Transverse colon (tissue), 4 donors: ENCODE data around the gene CPVL. TPM values are rescaled to one million over a fixed set of nuclear protein-coding genes. Genes with fewer than 3 reads are reported as not detected.

Experiments used
- DNase-seq: peaks from one replicate; pipeline ENCODE4 v3.0.0-alpha.2; 2019
- H3K27ac ChIP-seq, 4 donors: fragments of 200-600 bp; sonication (generic); 2 replicates each; pipeline ENCODE4 v1.5.1; 2016 to 2018; ENCODE audit warnings: inconsistent platforms in 4 of 4
- H3K27me3 ChIP-seq: fragments of 200-600 bp; sonication (generic); 2 replicates; pipeline ENCODE4 v1.5.1; 2017; ENCODE audit warnings: inconsistent platforms
- H3K36me3 ChIP-seq, 4 donors: fragments of 200-600 bp; sonication (generic); 2 replicates each; pipeline ENCODE4 v1.5.1; 2017 to 2019; ENCODE audit warnings: inconsistent platforms in 4 of 4
- H3K4me1 ChIP-seq, 4 donors: fragments of 200-600 bp; sonication (generic); 2 replicates each; pipeline ENCODE4 v1.5.1; 2017 to 2020; ENCODE audit warnings: inconsistent platforms in 4 of 4
- H3K4me3 ChIP-seq, 4 donors: fragments of 200-600 bp; sonication (generic); 1 replicate in 1 of 4; 2 replicates in 3 of 4; pipeline versions ENCODE4 v1.5.1 to v1.6.1; 2017 to 2019; ENCODE audit warnings: inconsistent platforms in 4 of 4
- H3K9me3 ChIP-seq, 2 donors: fragments of 200-600 bp; sonication (generic); 2 replicates each; pipeline ENCODE4 v1.5.1; 2017 to 2019; ENCODE audit warnings: inconsistent platforms in 2 of 2
- EP300 ChIP-seq: sonication (generic); formaldehyde crosslinking; IDR thresholded peaks from one replicate; pipeline ENCODE4 v1.6.1; 2017; ENCODE audit warnings: antibody characterized with exemption, low read depth
- POLR2A ChIP-seq: fragments of 450-650 bp; IDR thresholded peaks from one replicate; pipeline ENCODE4 v1.6.1; 2016; ENCODE audit warnings: antibody characterized with exemption, mild to moderate bottlenecking, moderate library complexity
- POLR2AphosphoS5 ChIP-seq, 3 donors: sonication (generic); formaldehyde crosslinking; IDR thresholded peaks; one replicate each; pipeline ENCODE4 v1.6.1; 2016; ENCODE audit warnings: antibody characterized with exemption in 3 of 3
- WGBS, 2 donors: methylation state at CpG; one replicate each; pipeline ENCODE4 v1.1.5; 2018; ENCODE audit warnings: low coverage in 1 of 2; 5-methylcytosine and 5-hydroxymethylcytosine counted together
- in situ Hi-C, 4 donors: fragments of 200-750 bp; cut with MboI; loops; one replicate each; pipeline versions ENCODE4 v1.15.0 to v1.15.1; 2017; ENCODE audit warnings: low sequenced_read_pairs in 3 of 4, low pct_ligation_motif_present in 1 of 4, low pct_unique_long_range_greater_than_20kb in 1 of 4
- intact Hi-C: fragments of 100-400 bp; cut with DNase I; formaldehyde crosslinking; loops from one replicate; pipeline ENCODE4 v1.15.1; 2023; ENCODE audit warnings: low total_unique reads
- total RNA-seq, 4 donors: library from RNA; depleted of rRNA; stranded (reverse); fragments of >200 nt; gene quantifications; one replicate each; pipeline ENCODE4 v1.1.0, GENCODE V29; 2016
- TF ChIP-seq, protein P1 (sequence below), 5 experiments: fragments of 200-600 bp in 3 of 5; fragments of 450-650 bp in 2 of 5; sonication (generic) in 3 of 5; IDR thresholded peaks; 1 replicate in 2 of 5; 2 replicates in 3 of 5; pipeline ENCODE4 v1.5.1; 2016 to 2017; ENCODE audit warnings: antibody characterized with exemption in 5 of 5, inconsistent platforms in 3 of 5, mild to moderate bottlenecking in 2 of 5, moderate library complexity in 1 of 5

CPVL gene
- total RNA-seq, 4 donors from 2014 or later = 0.75 to 9.7 (median 4.8) TPM

DNA sequence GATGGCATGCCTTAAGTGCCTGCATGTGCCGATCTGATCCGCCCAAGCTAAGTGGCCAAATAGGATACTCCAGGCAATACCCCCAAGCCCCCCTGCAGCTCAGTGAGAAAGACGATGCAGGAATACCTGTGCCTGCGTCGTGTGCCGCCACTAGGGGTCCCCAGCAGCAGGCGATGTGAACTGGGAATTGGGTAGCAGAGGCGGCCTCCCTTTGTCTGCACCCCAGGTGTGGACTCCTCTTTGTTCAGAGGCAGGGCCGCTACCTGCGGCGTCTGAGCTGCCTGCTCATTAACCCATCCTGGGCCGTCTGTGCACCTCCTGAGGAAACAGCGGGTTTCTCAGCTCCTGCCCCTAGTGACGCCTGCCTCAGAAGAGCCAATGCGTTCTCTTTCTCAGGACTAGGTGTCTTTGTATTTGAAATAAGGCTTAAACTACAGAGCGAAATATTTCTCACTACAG, 43.4 kb upstream of the CPVL start:
- TF ChIP-seq, protein P1, sequence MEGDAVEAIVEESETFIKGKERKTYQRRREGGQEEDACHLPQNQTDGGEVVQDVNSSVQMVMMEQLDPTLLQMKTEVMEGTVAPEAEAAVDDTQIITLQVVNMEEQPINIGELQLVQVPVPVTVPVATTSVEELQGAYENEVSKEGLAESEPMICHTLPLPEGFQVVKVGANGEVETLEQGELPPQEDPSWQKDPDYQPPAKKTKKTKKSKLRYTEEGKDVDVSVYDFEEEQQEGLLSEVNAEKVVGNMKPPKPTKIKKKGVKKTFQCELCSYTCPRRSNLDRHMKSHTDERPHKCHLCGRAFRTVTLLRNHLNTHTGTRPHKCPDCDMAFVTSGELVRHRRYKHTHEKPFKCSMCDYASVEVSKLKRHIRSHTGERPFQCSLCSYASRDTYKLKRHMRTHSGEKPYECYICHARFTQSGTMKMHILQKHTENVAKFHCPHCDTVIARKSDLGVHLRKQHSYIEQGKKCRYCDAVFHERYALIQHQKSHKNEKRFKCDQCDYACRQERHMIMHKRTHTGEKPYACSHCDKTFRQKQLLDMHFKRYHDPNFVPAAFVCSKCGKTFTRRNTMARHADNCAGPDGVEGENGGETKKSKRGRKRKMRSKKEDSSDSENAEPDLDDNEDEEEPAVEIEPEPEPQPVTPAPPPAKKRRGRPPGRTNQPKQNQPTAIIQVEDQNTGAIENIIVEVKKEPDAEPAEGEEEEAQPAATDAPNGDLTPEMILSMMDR (IDR thresholded peaks at IDR 0.05) = peak; percentile 77 to 87 (median 82)
- TF ChIP-seq EP300 = no peak

DNA sequence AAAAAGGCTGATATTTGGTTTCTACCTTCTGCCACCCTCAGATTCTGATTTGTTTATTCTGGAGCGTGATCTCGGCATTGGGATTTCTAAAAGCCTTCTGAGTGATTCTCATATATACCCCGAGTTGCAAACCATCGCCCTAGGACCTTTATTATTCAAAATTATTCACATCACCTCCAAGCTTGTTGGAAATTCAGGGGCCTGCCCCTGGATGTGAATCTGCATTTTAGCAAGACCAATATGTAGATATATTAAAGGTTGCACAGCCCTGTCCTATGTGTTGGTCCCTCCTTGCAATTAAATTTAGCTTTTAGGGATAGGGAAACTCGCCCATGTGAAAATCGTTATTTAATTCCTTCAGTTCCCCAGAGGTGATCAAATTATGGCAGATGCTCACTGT, 39.3 kb upstream of the CPVL start:
- 86% methylated on average over 3 to 6 of the region's 6 CpGs for WGBS, 2 donors
- intact Hi-C loops (no loop called here), in situ Hi-C loops (loop anchor here in 1 of 4 donors (25.0 kb wide), 1 partner anchor 227 kb away; no protein-coding TSS in a partner anchor)
- Histone ChIP-seq H3K9me3 (no peaks in the 10 kb centered on the region), H3K36me3 (no peaks in the 10 kb centered on the region), H3K4me3 (no peak overlapping the region), H3K27ac (no peak overlapping the region), H3K27me3 (no peaks in the 10 kb centered on the region), H3K4me1 (peaks cover 0 to 11% (median 10%) of the 10 kb centered on the region in 4 donors)
- TF ChIP-seq EP300 (no peak), POLR2A (no peak), POLR2AphosphoS5 (IDR thresholded peaks at IDR 0.05) (no peak)
- TF ChIP-seq, protein P1 (IDR thresholded peaks at IDR 0.05) = no peak
- no peak for DNase-seq

More for the DNA sequence above, 43.4 kb upstream of the CPVL start:
- Histone ChIP-seq H3K36me3 (no peaks in the 10 kb centered on the region), H3K27ac (peak overlapping the region in 2 of 4 donors; percentile 7 to 33), H3K9me3 (no peaks in the 10 kb centered on the region), H3K4me3 (peak overlapping the region in 1 of 4 donors; percentile 30), H3K4me1 (peaks cover 0 to 18% (median 16%) of the 10 kb centered on the region in 4 donors), H3K27me3 (peaks cover 4% of the 10 kb centered on the region)
- 13 to 14% methylated on average over 1 to 16 of the region's 16 CpGs for WGBS, 2 donors
- intact Hi-C loops (loop anchor here (2.0 kb wide), 1 partner anchor 217 kb away; no protein-coding TSS in a partner anchor), in situ Hi-C loops (loop anchor here (5.0 to 25.0 kb wide), 3 partner anchors 215 to 223 kb away; no protein-coding TSS in a partner anchor)
- DNase-seq = peak; percentile 67

DNA sequence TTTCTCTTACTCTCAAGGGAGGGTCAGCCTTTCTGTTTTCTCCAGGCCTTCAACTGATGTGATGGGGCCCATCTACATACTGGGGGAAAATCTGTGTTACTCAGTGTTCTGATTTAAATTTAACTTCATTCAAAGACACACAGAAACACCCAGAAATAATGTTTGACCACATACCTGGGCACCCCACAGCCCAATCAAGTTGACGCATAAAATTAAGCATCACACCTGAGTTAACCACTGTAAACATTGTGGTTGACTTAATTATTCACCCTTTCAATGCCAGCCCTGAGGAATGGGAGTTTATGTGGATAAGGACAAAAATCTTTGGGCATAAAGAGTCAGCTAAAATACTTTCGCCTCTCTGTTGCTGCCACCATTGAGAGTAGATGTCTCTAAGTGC, 38.3 kb upstream of the CPVL start:
- in situ Hi-C loops (loop anchor here in 1 of 4 donors (25.0 kb wide), 1 partner anchor 228 kb away; no protein-coding TSS in a partner anchor), intact Hi-C loops (no loop called here)
- H3K27ac ChIP-seq = no peak overlapping the region
- DNase-seq = no peak
- no peak overlapping the region for H3K4me3 ChIP-seq
- 90 to 91% methylated on average over 1 to 2 of the region's 2 CpGs for WGBS, 2 donors
- H3K27me3 ChIP-seq = no peaks in the 10 kb centered on the region
- H3K4me1 ChIP-seq = peaks cover 0 to 2% (median 2%) of the 10 kb centered on the region in 4 donors
- no peaks in the 10 kb centered on the region for H3K9me3 ChIP-seq
- H3K36me3 ChIP-seq = no peaks in the 10 kb centered on the region
- no peak for TF ChIP-seq EP300
- TF ChIP-seq, protein P1 (IDR thresholded peaks at IDR 0.05) = no peak
- TF ChIP-seq POLR2AphosphoS5 (IDR thresholded peaks at IDR 0.05) = no peak

DNA sequence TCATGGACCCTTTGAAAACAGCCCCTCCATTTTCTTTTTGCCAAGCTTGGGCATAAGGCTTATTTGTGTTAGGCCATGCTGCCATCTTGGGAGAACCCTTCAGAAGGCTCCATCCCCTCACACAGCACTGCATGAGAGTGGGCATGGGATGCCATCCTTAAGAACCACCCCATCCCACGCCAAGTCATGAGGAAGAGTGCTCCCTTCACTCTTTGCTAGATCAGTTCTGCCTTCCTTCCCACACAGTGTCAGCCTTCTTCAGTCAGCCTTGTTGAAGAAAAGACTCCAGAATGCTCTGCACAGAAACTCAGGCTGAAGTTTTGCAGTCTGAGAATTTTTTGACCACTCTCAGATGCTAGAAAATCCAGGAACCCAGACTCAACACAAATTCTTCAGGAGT, 32.8 kb upstream of the CPVL start:
- no peaks in the 10 kb centered on the region for H3K36me3 ChIP-seq
- 91% methylated on average over 1 of the region's 1 CpG; no CpG with 5 or more reads in 1 of the 2 donors for WGBS, 2 donors
- H3K4me1 ChIP-seq = no peaks in the 10 kb centered on the region
- intact Hi-C loops = no loop called here
- no peak overlapping the region for H3K27ac ChIP-seq
- in situ Hi-C loops = loop anchor here in 1 of 4 donors (25.0 kb wide), 1 partner anchor 233 kb away; no protein-coding TSS in a partner anchor
- no peaks in the 10 kb centered on the region for H3K9me3 ChIP-seq
- no peak for DNase-seq
- H3K27me3 ChIP-seq = no peaks in the 10 kb centered on the region
- TF ChIP-seq, protein P1 (IDR thresholded peaks at IDR 0.05) = no peak
- TF ChIP-seq POLR2AphosphoS5 (IDR thresholded peaks at IDR 0.05) (no peak), POLR2A (no peak), EP300 (no peak)
- H3K4me3 ChIP-seq = no peak overlapping the region
